HG03159 (cell line): ENCODE measurements around the gene MORN4.
"Not testable (repeated sequence)": the region's sequence is repeated elsewhere in the genome, so short reads cannot be mapped to it uniquely, and the experiment has no call there.

Experiments
- ATAC-seq: cut with Tn5 transposase; IDR thresholded peaks from one replicate; pipeline ENCODE4 v1.9.1; 2021; ENCODE audit warnings: mild to moderate bottlenecking, moderate library complexity; ENCODE audit not compliant: unreplicated experiment

Gene MORN4

DNA sequence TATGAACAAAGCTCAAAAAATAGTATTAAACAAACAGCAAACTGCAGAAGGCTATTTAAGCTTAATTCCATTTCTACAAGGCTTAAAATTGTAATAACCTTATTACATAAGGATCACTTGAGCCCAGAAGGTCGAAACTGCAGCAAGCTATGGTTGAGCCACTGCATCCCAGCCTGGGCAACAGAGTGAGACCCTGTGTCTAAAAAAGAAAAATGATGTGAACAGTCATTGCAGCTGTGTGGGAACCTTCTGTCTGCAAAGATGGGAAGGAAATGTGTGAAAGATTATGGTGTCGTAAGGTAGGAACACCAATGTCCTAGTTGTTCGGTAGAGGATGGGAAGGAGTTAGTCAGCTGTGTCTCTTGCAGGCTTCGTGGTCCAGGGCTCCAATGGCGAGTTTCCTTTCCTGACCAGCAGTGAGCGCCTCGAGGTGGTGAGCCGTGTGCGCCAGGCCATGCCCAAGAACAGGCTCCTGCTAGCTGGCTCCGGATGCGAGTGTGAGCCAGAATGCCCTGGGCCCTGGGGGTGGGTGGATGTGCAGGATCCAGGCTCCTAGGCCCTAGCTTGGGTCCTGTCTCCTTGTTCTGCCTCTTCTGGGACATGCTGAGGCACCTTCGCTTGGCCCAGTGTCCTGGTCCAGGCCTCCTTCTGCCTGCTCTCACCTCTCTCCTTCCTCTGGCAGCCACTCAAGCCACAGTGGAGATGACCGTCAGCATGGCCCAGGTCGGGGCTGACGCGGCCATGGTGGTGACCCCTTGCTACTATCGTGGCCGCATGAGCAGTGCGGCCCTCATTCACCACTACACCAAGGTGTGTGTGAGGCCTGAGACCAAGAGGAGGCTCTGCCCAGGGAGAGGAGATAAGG is 34.7 kb downstream of the MORN4 start:
- no peak for ATAC-seq

DNA sequence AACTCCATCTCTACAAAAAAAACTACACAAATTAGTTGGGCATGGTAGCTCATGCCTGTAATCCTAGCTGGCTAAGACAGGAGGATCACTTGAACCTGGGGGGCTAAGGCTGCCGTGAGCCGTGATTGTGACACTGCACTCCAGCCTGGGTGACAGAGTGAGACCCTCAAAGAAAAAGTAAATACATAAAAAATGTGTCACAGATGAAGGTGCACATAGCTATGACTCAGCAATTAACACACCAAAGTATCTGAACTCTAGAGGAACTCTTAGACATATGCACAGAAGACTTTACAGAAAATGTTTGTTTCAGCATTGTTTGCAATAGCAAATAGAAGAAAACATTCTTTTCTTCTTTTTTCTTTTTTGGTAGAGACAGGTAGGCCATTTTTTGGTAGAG is 35.5 kb downstream of the MORN4 start:
- no peak for ATAC-seq

GRCh38 chr10:97596101-97597082 is 36.9 kb downstream of the MORN4 start:
- ATAC-seq, result no peak

- no peak for ATAC-seq
These were observed 39.9 kb downstream of the MORN4 start for GRCh38 chr10:97593421-97593820.

- ATAC-seq, result no peak
These were observed 42.4 kb downstream of the MORN4 start for GRCh38 chr10:97590748-97591495.

DNA sequence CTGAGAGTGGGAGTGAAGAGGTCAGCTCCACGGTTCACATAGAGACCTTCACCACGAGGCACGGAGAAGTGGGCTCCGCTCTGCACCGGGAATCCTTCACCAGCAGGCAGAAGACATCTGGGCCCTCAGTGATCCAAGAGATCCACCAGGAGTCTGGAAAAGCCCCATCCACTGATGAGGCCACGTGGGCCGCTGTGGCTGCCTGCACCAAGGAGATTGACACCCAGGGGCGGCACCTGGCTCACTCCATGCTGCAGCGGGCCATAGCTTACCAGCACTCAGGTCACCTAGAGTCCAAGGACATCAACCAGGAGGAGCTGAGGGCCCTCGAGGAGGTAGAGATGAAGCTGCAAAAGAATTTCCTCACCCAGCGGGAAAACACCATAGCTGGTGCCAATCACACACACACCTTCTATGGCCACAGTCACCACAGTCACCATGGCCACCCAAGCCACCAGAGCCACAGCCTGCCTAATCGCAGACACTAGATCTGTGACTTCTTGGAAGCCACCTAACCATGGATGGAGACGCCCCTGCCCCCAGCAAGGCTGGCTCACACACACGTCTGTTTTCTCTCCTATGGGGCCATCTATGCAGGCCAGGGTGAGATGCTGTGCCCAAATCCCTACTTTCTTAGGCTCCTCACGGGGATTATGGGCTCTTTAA is 43.1 kb downstream of the MORN4 start:
- no peak for ATAC-seq

- no peak for ATAC-seq
These were observed 43.8 kb downstream of the MORN4 start, which contains the start of gene C10orf62 for GRCh38 chr10:97589479-97589878. Gene C10orf62 (plus strand): TSS chr10:97589721. CDS start chr10:97589898, 177 bp downstream.

DNA sequence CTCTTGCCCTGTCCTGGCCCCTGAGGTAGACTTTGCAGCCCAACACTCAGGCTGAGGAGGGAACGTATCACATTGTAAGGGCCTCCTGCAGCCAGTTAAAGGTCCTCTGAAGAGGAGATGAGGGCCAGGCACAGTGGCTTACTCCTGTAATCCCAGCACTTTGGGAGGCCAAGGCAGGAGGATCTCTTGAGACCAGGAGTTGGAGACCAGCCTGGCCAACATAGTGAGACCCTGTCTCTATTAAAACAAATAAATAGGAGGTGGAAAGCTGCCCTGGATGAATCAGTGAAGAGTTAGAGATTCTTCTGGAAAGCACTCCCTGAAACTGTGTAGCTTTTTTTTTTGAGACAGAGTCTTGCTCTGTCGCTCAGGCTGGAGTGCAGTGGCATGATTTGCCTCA is 46.1 kb downstream of the MORN4 start:
- no peak for ATAC-seq

GRCh38 chr10:97585439-97585811 is 47.9 kb downstream of the MORN4 start:
- ATAC-seq, result no peak

DNA sequence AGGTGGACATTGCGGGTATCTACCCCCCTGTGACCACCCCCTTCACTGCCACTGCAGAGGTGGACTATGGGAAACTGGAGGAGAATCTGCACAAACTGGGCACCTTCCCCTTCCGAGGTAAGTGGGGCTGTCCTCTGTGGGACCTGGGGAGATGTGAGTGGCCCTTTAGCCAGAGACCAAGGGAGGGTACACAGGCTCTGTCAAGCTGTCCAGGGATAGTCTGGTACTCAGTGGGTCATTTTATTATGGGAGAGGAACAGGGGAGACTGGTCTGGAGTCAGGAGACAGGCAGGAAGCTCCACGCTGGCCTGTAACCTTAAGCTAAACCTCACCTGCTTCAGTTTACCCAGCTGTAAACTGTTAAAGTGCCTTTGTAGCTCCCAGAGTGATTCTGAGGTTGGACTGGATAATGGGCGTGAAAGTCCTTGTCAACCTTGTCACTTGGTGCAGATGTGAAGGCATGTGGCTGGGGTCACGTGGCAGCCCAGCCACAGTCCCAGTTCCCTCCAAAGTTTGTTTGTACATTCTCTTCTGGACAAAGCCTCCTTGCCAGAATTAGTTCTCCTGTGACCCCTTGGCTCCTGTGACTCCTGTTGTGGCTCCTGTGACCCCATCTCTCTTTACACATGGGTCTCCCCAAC is 48.4 kb downstream of the MORN4 start:
- no peak for ATAC-seq

DNA sequence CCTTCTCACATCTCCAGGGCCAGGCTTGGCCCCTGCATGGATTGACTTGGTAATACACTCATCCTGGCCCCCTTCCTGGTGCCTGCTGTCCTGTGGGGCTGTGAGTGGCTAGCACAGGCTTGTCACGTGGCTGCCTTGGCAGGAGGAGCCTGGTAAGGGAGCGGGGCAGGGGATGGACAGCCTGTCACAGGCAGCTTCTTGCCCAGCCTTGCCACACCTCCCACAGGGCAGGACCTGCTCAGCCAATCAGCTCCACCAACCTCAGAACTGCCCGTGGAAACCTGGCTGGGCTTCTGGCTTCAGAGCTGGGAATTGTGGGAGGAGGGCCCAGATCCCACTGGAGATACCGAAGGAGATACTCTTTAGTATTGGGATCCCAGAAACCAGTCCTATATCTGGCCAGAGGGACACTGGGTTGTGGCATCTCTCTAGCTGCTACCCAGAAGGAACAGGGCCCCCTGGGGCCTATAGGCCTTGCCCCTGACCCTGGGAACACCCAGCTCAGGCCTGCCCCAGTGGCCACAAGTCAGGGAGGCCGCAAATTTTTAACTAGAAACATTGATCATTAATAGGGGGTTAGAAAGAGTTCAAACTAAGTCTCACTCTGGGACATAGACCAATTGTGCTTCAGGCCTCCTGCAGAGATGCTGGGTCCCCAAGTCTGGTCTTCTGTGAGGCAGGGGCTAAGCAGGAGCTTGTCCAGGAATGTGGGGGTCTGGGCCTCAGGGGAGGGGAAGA is 49.1 kb downstream of the MORN4 start, which contains the start of gene HOGA1:
Gene HOGA1, plus strand, starts transcription at position 330 of the 738 bp plus-strand sequence. Its CDS starts 315 bp downstream, at position 645.
- peak; percentile 67 for ATAC-seq

GRCh38 chr10:97583476-97583875 is 49.8 kb downstream of the MORN4 start:
- ATAC-seq, result no peak

DNA sequence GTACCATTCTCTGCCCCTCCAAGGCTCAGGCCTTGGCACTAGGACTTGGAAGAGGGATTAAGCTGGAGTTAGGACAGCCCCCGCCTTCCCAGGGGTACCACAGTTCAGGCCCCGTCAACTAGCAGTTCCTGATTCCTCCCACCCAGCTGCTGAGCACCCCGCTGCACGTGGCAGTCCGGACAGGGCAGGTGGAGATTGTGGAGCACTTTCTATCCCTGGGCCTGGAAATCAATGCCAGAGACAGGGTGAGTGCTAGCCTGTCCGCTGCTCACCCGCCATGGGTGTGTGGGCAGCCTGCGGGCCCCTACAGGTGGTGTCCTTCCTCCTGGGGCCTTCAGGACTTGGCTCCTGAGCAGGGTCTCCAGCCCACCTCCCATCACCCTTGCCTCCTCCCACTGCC is 51.1 kb downstream of the MORN4 start:
- ATAC-seq, result no peak

GRCh38 chr10:97580421-97581367 is 52.6 kb downstream of the MORN4 start:
- ATAC-seq, result no peak

DNA sequence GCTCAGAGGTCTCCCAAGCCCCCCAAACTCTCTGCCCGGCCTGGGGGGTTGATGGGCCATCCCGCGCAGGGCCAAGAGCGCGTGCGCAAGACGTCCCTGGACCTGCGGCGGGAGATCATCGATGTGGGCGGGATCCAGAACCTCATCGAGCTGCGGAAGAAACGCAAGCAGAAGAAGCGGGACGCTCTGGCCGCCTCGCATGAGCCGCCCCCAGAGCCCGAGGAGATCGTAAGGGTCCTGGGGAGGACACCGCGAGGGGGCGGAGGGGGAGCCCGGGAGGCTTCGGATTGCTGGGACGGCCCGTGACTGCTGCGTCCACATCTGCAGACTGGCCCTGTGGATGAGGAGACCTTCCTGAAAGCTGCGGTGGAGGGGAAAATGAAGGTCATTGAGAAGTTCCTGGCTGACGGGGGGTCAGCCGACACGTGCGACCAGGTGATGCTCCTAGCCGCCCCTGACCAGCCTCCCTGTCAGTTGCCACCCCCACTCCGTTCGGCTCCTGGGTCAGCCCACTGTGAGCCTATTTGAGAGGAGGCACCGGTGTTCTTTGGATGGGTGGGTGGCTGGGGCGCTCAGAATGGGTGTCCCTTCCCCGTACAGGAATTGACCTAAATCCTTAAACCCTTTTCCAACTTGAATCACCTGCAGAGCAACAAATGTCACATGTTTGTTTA is 55.0 kb downstream of the MORN4 start:
- no peak for ATAC-seq

- no peak for ATAC-seq
These were observed 55.6 kb downstream of the MORN4 start for GRCh38 chr10:97577701-97578100.

DNA sequence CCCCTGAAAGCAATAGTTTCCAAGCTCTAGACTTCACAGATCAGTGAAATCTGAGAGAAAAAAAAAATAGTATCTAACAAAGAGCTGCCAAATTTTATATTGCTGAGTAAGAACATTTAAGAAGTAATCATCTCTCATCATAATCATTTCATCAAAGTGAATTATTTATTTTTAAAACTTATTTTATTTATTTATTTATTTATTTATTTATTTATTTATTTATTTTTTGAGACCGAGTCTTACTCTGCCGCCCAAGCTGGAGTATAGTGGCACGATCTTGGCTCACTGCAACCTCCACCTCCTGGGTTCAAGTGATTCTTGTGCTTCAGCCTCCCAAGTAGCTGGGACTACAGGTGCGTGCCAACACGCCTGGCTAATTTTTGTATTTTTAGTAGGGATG is 56.8 kb downstream of the MORN4 start:
- not testable (repeated sequence) for ATAC-seq
